Nephron (organoid): ENCODE data around the gene CNDP2.

Source experiments
- H3K27ac Mint-ChIP-seq, 3 experiments: 2 replicates each; pipeline ENCODE4 v1.8.0; 2020; ENCODE audit warnings: mixed read lengths in 3 of 3, mild to moderate bottlenecking in 2 of 3, moderate library complexity in 1 of 3
- H3K27me3 Mint-ChIP-seq: 2 replicates; pipeline ENCODE4 v1.8.0; 2021; ENCODE audit warnings: low read depth, mild to moderate bottlenecking, moderate library complexity, mixed read lengths
- H3K36me3 Mint-ChIP-seq: 2 replicates; pipeline ENCODE4 v1.8.0; 2020; ENCODE audit warnings: low read depth, mixed read lengths
- H3K4me1 Mint-ChIP-seq: 2 replicates; pipeline ENCODE4 v1.8.0; 2020; ENCODE audit warnings: mixed read lengths
- H3K4me3 Mint-ChIP-seq, 3 experiments: 2 replicates each; pipeline ENCODE4 v1.8.0; 2020; ENCODE audit warnings: mild to moderate bottlenecking in 3 of 3, mixed read lengths in 3 of 3, moderate library complexity in 2 of 3
- H3K9me3 Mint-ChIP-seq: 2 replicates; pipeline ENCODE4 v1.8.0; 2020; ENCODE audit warnings: mixed read lengths
- TF ChIP-seq, protein P1 (sequence below), 3 experiments: fragments of 200-600 bp; sonication (generic); IDR thresholded peaks; one replicate each; pipeline ENCODE4 v1.5.0; 2021; ENCODE audit warnings: antibody characterized with exemption in 3 of 3; ENCODE audit not compliant: unreplicated experiment in 3 of 3

CNDP2 gene

DNA sequence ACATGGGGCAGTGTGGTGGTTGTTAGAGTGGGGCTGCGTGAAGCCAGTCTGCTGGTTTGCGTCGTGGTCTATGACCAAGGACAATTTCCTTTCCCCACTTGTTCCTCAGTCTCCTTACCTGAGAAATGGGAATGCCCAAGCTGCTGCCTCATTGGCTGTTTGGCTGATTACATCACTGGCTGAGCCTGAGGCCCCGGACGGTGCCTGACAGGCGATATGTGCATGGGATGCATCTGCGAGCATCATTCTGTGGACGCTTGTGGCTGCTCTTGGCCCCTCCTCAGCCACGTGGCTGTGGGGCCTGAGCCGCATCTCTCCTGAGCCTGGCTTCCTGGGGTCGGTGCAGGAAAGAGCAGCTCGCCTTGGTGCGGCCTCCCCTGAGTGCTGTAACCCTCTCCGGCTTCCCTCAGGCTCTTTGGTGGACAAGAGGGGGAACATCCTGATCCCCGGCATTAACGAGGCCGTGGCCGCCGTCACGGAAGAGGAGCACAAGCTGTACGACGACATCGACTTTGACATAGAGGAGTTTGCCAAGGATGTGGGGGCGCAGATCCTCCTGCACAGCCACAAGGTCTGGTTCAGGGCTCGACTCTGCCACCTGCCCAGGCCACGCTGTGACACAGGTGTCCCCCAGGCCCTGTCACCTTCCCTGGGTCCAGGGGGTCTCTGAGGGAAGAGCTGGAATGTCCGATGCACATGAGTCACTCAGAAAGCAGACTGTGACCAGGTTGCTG is 17.2 kb downstream of the CNDP2 start:
- TF ChIP-seq, protein P1, sequence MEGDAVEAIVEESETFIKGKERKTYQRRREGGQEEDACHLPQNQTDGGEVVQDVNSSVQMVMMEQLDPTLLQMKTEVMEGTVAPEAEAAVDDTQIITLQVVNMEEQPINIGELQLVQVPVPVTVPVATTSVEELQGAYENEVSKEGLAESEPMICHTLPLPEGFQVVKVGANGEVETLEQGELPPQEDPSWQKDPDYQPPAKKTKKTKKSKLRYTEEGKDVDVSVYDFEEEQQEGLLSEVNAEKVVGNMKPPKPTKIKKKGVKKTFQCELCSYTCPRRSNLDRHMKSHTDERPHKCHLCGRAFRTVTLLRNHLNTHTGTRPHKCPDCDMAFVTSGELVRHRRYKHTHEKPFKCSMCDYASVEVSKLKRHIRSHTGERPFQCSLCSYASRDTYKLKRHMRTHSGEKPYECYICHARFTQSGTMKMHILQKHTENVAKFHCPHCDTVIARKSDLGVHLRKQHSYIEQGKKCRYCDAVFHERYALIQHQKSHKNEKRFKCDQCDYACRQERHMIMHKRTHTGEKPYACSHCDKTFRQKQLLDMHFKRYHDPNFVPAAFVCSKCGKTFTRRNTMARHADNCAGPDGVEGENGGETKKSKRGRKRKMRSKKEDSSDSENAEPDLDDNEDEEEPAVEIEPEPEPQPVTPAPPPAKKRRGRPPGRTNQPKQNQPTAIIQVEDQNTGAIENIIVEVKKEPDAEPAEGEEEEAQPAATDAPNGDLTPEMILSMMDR (IDR thresholded peaks at IDR 0.05; ENCODE audit: unreplicated experiment in 3 of 3): no peak
- Mint-ChIP-seq H3K27ac (no peak overlapping the region), H3K4me1 (no peaks in the 10 kb centered on the region), H3K36me3 (peaks cover 46% of the 10 kb centered on the region), H3K9me3 (no peaks in the 10 kb centered on the region), H3K27me3 (no peaks in the 10 kb centered on the region), H3K4me3 (no peak overlapping the region)

DNA sequence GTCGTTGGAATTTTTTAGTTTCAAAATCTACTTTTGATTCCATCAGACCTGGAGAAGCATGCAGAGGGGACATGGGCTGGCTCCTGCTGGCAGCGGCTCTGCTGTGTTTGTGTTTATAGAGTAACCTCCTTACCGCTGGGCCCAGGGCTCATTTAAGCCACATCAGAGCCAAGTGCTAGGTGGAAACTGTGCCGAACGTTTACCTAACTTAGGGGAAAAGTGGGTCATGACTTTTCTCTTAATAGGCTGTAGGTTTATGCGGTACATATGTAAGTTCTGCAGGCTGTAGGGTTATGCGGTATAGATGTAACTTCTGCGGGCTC is 17.7 kb downstream of the CNDP2 start:
- Mint-ChIP-seq H3K9me3 (no peaks in the 10 kb centered on the region), H3K27ac (no peak overlapping the region), H3K4me3 (no peak overlapping the region), H3K36me3 (peaks cover 46% of the 10 kb centered on the region), H3K27me3 (no peaks in the 10 kb centered on the region), H3K4me1 (no peaks in the 10 kb centered on the region)
- TF ChIP-seq, protein P1 (IDR thresholded peaks at IDR 0.05; ENCODE audit: unreplicated experiment in 3 of 3): no peak

- no peaks in the 10 kb centered on the region for H3K9me3 Mint-ChIP-seq
- no peak overlapping the region for H3K27ac Mint-ChIP-seq
- H3K4me1 Mint-ChIP-seq: no peaks in the 10 kb centered on the region
- no peaks in the 10 kb centered on the region for H3K27me3 Mint-ChIP-seq
- TF ChIP-seq, protein P1 (IDR thresholded peaks at IDR 0.05; ENCODE audit: unreplicated experiment in 3 of 3): no peak
- no peak overlapping the region for H3K4me3 Mint-ChIP-seq
- H3K36me3 Mint-ChIP-seq: peaks cover 52% of the 10 kb centered on the region
Measured at GRCh38 chr18:74514860-74515495, 18.8 kb downstream of the CNDP2 start.

DNA sequence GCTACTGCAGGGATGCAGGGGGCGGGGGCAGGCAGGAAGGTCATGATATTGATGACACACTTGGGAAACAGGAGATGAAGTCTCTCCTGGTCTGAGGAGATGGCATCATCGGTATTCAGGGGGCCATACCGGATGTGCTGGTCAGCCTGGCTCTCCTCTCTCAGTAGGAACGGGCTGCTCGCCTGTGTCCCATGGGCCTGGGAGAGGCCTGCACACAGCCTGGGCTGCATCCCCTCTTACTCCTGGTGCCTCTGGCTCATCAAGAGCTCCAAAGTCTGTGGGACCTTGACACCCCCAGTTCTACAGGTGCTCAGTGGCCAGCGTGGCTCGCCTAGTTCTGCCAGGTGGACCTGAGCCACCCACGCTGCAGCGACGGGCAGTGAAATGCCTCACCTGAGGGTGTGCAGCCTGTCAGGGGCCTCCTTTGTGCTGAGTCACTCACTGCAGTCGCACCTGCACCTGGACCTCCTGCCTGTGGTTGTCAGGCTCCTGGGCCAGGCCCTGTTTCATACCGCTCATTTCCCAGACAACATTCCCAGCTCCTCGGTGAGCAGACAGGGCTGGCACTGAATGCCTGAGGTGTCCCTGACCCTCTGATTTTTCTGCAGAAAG is 19.6 kb downstream of the CNDP2 start:
- Mint-ChIP-seq H3K27ac (no peak overlapping the region), H3K4me3 (no peak overlapping the region), H3K9me3 (no peaks in the 10 kb centered on the region), H3K36me3 (peaks cover 52% of the 10 kb centered on the region), H3K4me1 (no peaks in the 10 kb centered on the region), H3K27me3 (no peaks in the 10 kb centered on the region)
- TF ChIP-seq, protein P1 (IDR thresholded peaks at IDR 0.05; ENCODE audit: unreplicated experiment in 3 of 3): no peak

- no peaks in the 10 kb centered on the region for H3K27me3 Mint-ChIP-seq
- H3K27ac Mint-ChIP-seq: no peak overlapping the region
- H3K9me3 Mint-ChIP-seq: no peaks in the 10 kb centered on the region
- H3K36me3 Mint-ChIP-seq: peaks cover 57% of the 10 kb centered on the region
- no peak overlapping the region for H3K4me3 Mint-ChIP-seq
- no peaks in the 10 kb centered on the region for H3K4me1 Mint-ChIP-seq
- TF ChIP-seq, protein P1 (IDR thresholded peaks at IDR 0.05; ENCODE audit: unreplicated experiment in 3 of 3): no peak
Measured at GRCh38 chr18:74516271-74517235, 20.4 kb downstream of the CNDP2 start.
